Effector CD8-positive, alpha-beta T cell (primary cell): ENCODE measurements around the gene TRAPPC5.

ENCODE experiments used
- DNase-seq: peaks from one replicate; lab custom pipeline; 2025; lab: John Stamatoyannopoulos, UW

TRAPPC5 gene

DNA sequence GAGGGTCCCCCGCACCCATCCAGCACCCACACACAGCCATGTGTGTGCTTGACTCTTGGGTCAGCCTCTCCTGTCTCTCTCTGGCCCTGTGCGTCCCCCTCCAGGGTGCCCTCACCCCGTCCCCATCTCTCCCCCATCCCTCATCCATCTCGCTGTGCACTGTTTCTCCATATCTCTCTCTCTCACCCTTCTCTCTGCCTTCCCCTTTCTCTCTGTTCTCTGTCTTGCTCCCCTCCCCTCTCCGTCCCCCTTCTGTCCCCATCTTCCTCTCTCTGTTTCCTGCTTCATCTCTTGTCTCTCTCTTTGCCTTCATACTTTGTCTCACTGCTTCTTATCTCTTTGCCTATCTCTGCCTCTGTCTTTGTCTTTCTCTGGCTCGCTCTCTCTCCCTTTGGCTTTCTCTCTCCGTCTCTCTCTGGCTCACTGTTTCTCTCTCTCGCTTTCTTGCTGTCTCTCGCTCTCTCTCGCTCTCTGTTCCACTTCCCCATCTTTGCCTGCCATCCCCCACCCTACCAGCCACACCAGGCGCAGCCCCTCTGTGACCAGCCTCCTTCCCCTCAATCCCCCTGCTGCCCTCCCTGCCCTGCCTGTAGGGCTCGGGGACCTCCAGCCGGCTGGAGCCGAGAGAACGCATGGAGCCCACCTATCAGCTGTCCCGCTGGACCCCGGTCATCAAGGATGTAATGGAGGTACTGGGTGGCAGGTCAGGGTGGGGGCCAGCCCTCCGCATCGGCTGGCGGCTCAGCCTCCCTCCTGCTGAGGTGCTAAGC is 34.8 kb upstream of the TRAPPC5 start:
- no peak for DNase-seq

DNA sequence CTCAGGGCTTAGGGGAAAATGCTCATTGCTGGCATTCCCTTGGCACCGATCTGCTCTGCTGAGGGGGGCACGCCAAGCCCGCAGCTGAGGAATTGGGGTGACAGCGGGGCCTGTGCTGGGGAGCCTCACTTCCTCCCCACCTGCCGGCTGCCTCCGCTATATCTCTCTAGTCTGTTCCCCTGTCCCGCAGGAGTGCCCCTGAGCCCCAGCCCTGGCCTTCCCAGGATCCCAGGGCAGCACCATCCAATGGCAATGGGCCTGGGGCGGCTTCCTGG is 34.3 kb upstream of the TRAPPC5 start:
- no peak for DNase-seq

DNA sequence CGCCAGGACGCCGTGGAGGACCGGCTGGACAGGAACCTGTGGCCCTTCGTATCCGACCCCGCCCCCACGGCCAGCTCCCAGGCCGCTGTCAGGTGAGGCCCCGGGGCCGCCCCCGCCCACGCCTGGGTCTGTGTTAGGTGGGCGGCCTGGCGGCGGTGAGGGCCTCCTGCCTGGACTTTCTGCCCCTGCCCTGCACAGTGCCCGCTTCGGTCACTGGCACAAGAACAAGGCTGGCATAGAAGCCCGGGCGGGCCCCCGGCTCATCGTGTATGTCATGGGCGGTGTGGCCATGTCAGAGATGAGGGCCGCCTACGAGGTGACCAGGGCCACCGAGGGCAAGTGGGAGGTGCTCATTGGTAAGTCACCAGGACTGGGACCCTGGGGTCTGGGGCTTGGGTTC is 33.5 kb upstream of the TRAPPC5 start:
- DNase-seq, result no peak

DNA sequence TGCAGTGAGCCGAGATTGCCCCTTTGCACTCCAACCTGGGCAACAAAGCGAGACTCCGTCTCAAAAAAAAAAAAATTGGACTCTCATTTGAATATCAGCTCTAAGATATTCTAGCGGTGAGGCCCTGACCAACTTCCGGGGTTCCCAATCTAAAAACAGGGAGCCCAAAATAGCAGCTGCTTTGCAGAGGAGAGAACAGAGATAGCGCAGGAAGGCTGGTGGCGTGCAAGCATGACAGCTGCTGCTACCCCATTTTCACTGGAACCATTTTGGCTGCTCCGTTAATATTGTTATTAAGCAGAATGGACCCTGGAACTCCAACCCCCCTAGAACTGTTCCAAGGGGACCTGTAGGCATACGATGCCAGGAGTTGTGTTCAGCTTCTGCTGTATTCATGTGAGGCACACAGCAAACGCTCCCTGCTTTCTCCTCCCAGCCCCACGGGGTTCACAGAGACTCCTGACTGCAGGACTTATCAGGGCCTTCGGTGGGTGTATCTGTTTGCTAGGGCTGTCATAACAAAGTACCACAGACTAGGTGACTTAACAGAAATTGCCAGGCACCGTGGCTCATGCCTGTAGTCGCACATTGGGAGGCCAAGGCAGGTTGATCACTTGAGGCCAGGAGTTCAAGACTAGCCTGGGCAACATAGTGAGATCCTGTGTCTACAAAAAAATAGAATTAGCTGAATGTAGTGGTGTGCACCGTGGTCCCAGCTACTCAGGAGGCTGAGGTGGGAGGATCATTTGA is 32.2 kb upstream of the TRAPPC5 start:
- DNase-seq, result no peak

DNA sequence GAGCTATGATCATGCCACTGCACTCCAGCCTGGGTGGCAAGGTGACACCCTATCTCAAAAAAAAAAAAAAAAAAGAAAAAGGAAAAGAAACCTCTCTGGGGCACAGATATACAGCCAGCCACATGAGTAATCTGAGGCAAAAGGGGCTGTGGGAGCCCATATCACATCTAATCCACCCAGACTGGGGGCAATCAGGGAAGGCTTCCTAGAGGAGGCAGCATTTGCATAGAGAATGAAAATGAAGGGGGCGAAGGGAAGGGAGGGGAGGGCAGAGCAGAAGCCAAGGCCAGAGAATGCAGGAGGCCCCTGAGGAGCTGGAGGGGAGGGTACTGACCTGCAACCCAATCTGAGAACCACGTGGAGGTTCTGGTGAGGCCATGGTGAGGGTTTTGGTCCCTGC is 30.5 kb upstream of the TRAPPC5 start:
- DNase-seq, result no peak

DNA sequence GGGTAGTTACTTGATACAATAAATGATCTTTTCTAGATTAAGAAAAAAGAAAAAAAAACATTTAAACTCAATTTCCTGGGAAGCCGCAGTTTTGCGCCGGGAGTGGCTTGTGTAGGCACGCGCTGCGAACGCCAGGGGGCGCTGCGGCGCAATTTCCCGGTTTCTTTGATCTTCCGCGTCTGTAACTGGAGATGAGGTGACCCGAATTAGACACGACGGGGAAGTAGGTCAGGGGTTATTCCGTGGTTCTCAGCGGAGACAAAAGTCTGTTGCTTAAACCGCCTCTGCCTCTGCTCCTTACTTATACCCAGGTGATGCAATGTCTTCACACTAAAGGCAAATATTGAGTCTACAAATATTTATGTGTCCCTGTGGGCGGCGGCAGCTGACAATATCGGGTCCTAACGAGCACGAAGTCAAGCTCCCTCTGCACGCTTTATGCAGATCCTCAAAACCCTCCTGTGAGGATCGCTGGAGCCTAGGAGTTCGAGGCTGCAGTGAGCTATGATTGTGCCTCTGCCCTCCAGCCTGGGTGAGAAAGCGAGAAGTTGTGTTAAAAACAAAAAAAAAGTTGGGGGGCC is 28.5 kb upstream of the TRAPPC5 start:
- DNase-seq, result peak; percentile 86

DNA sequence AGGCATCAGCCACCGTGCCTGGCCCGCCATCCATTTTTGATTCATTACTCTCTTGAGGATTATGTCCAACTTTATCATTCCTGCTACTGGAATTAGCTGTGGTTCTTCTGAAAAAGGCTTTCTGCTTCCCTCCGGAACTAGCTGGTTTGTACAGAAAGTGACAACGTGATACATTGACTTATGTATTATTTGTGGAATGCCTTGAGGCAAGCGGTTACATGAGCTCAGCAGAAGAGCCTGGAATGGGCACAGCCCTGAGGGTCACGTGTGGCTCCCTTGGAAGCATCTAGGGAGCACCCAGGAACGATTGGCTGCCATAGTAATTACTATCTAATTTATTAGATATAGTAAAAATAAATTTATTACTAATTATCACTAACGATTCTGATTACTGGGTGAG is 26.2 kb upstream of the TRAPPC5 start:
- DNase-seq, result no peak

DNA sequence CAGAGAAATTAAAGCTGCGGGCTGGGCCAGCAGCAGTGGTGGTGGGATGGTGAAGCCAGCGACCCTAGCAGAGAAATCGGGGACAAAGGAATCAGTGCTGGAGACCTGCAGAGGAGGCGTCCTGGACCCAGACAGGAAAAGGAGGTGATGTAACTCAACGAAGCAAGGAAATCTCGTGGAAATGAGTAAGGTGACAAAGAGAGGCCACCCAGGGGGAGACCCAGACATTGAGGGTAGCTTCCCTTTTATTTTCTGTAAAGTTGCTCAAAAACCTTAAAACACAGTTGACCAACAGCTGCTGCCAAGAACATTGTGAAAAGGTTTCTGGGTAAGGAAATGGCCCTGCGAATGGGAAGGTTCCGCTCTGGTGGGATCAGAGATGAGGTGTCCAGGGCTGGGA is 25.1 kb upstream of the TRAPPC5 start:
- no peak for DNase-seq

DNA sequence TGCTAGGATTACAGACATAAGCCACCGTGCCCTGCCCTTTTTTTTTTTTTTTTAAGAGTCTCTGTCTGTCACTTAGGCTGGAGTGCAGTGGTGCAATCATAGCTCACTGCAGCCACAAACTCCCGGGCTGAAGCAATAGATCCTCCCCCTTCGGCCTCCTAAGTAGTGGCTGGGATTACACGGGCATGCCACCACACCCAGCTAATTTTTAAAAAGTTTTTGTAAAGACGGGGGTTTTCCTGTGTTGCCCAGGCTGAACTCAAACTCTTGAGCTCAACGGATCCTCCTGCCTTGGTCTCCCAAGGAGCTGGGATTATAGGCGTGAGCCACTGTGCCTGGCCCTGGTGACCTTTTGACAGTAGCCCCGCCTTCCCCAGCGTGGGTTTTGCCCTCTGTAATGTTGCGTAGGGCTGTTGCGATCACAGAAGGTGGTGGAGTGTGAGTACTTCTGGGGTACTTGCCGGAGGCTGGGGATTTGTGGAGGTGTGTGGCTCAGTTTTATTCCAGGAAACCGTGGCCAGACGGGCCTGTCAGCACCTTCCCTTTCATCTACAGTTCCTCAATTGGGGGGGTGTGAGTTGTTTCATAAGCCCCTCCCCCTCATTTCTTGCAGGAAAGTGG is 23.4 kb upstream of the TRAPPC5 start:
- no peak for DNase-seq

DNA sequence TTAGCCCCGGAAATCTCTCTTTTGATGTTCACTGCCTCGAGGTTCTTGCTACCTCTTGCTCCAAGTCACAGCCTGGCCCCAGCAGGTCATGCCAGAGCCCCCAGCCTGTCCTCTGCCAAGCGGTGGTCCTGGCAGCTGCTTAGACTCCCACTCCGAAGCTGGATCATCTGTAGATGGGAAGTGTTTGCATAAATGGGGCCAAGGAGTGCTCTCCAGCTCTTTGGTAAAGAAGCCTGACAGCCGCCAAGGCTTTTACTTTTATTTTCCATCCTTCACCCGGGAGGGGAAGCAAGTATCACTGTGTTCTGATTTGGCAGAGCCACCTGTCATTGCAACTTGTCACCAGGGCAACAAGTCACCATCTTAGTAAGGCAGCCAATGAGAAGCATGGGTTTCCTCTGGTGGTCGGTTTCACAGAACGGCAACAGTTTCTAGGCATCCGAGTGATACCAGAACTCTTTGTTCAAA is 22.4 kb upstream of the TRAPPC5 start:
- no peak for DNase-seq

DNA sequence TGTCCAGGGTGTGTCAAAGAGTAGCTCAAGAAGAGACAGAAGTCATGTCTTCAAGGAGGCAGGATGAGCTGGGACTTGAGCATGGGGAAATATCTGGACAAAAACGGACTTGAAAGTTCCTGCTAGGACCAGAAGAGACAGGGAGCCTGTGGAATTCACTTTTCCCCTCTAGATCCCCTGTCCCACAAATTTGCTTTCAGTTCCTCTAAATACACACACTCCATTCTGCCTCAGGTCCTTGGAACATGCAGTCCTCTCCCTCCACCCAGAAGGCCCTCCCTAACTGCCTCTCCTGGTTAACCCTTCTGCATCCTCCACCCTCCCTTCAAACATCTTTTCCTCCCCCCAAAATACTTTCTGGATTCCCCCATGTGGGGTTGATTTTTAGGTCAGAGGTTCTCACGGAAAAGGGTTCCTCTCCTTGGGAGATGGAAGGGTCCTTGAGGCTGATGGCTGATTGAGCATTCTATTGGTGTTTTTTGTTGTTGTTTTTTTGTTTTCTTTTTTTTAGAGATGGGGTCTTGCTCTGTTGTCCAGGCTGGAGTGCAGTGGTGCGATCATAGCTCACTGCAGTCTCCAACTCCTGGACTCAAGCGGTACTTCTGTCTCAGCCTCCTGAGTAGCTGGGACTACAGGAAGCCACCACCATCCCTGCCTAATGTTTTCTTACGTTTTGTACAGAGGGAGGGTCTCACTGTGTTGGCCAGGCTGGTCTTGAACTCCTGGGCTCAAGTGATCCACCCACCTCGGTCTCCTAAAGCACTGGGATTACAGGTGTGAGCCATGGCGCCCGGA is 18.7 kb upstream of the TRAPPC5 start:
- DNase-seq, result no peak

DNA sequence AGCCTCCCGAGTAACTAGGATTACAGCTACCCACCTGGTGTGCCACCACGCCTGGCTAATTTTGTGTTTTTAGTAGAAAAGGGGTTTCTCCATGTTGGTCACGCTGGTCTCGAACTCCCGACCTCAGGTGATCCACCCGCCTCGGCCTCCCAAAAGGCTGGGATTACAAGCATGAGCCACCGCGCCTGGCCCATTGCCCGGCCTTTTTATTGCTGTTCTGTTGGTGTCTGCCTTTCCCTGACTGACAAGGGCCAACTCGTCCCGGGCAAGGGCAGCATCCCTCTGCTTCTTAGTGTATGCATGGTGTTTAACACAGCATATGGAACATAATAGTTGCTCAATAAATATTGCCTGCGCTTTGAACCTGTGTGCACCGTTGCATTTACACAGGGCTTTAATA is 18.0 kb upstream of the TRAPPC5 start:
- no peak for DNase-seq

DNA sequence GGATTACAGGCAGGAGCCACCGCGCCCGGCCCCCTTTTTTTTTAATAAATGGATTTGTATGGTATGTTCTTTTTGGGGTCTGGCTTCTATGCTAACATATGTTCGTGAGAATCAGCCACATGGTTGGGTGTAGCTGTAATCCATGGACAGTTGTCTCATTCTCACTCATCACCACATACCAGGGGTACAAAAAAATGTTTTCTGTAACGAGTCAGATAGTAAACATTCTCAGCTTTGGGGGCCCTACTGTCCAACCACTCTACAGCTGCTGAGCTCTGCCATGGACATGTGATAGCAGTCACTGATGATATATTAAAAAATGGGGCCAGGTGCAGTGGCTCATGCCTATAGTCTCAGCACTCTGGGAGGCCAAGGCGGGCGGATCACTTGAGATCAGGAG is 16.9 kb upstream of the TRAPPC5 start:
- DNase-seq, result no peak

DNA sequence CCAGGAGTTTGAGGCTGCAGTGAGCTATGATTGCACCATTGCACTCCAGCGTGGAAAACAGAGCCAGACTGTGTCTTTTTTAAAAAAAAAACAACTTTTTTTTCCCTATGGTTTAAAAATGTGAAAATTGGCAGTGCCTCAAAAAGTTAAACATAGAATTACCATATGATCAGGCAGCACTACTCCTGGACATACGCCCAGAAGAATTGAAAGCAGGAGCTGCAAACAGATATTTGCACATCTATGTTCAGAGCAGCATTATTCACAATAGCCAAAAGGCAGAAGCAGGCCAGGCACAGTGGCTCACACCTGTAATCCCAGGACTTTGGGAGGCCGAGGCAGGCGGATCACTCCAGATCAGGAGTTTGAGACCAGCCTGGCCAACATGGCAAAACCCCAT is 15.6 kb upstream of the TRAPPC5 start:
- no peak for DNase-seq

DNA sequence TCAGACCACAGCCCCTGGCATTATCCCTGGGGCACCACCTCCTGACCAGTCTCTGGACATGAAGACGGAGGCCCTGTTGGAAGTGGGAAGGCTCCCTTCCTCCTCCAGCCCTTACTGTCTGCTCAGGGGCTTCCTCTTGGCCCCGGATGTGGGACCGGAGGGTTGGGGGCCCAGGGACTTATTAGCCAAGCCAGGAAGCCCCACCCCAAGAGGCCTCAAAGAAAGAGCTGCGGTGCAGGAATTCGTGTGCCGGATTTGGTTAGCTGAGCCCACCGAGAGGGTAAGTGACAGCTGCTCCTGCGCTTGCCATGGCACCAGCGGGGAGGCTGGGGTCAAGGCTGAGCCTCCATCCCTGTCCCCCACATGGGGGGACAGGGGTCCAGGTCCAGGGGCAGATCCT is 11.8 kb upstream of the TRAPPC5 start, which contains the start of gene RETN:
RETN (plus strand) TSS at position 208 of the 400 bp plus-strand sequence. CDS start 278 bp downstream, outside the sequence.
- DNase-seq, result no peak

DNA sequence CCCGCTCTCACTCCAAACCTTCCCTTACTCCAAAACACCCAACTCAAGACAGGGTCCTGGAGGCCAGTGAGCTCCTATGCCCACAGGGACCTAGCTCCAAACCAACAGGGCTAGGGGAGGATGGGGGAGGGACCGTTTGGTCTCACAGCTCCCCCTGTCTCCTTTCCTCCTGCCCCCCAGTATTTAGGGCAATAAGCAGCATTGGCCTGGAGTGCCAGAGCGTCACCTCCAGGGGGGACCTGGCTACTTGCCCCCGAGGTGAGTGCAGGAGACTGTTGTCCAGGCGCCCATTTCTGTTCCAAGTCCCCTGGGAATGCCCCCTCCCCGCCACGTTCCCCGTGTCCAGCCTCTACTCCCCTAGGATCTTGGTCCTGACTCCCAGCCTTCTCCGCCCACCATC is 11.0 kb upstream of the TRAPPC5 start:
- no peak for DNase-seq

DNA sequence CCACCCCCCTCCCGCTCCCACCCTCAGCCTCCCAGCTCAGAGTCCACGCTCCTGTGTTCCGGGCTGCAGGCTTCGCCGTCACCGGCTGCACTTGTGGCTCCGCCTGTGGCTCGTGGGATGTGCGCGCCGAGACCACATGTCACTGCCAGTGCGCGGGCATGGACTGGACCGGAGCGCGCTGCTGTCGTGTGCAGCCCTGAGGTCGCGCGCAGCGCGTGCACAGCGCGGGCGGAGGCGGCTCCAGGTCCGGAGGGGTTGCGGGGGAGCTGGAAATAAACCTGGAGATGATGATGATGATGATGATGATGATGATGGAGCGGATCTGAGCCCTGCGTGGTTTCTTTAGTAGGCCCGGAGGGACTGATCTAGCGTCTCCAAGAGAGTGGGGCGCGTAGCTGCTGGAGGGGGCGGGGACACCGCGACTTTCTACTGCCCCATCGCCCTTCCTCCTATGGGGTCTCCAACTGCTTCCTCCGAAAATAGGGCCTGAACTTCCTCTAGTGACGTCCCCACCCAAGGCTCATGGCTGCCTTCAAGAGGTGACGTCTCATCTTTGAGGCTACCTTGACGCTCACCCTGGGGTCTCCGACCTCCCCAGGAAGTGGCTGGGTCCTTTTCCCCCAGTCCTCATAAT is 10.4 kb upstream of the TRAPPC5 start:
- no peak for DNase-seq

DNA sequence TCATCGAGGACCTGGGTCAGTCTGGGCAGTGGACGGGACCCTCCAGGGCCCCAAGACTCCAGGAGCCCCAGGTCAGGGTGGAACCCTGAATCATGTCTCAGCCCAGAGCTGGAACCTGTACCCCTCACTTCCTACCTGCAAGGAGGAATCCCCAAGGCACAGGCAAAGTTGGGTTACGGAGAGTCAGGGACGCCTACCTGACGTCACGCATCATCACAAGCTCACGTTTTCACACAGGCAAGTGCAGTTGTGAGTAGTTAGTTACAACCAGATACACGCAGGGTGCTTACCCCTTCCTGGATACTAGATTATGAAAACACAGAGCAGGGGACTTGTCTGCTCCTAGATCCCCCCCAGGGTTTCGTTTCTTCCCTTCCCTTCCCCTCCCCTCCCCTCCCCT is 9.8 kb upstream of the TRAPPC5 start:
- DNase-seq, result no peak

DNA sequence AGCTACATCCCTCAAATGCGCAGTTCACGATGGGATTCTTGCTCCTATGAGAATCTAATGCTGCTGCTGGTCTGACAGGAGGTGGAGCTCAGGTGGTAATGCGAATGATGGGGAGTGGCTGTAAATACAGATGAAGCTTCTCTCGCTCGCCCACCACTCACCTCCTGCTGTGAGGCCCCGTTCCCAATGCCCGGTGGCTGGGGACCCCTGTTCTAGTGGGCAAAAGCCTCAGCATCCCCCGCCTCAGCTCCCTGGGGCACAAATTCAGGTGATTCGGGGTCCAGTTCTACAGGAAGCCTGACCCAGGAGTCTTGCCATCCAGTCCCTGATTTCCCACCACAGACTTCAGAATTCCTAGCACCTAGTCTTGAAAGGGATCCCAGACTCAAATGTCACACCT is 8.1 kb upstream of the TRAPPC5 start:
- no peak for DNase-seq

DNA sequence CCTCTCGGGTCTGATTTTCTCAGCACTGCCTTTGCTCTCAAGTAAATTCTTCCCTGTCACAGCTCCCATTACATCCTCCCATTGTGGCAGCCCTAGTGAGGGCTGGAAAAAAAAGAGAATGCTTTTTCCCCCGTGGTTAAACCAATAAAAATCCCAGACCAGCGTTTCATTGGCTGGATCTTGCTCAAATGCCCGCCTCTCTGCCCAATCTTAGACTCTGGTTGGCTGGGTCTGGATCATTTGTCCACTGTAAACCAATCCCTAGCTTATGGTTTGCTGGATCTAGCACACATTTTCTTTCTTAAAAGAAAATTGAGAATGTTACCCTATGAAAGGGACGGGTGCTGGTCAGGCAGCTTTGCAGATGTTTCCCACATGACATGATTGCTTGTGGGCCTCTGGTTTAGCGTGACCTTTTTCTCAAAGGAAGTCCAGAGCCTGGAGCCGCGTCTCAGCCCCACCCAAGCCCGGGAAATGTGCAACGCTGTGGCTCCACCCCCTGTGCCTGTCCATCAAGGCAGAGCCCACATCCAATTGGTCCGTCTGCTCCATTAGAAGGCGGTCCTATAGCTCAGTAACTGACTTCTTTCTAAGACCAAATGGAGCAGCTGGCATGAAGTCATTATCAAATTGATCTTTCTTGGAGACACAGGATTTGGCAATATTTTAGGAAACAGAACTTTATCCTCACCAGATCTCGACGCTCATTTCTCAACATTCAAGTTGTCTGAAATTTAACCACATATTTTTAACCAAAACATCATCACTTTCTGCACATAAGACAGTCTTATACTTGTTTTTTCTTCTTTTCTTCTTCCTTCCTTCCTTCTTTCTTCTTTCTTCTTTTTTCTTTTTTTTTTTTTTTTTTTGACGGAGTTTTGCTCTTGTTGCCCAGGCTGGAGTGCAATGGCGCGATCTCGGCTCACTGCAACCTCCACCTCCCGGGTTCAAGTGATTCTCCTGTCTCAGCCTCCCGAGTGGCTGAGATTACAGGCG is 6.3 kb upstream of the TRAPPC5 start:
- no peak for DNase-seq
